Nephron (organoid): ENCODE data around the gene ACADSB.

ENCODE experiments used
- H3K27ac Mint-ChIP-seq, 3 experiments: 2 replicates each; pipeline ENCODE4 v1.8.0; 2020; ENCODE audit warnings: mixed read lengths in 3 of 3, mild to moderate bottlenecking in 2 of 3, moderate library complexity in 1 of 3
- H3K27me3 Mint-ChIP-seq: 2 replicates; pipeline ENCODE4 v1.8.0; 2021; ENCODE audit warnings: low read depth, mild to moderate bottlenecking, moderate library complexity, mixed read lengths
- H3K36me3 Mint-ChIP-seq: 2 replicates; pipeline ENCODE4 v1.8.0; 2020; ENCODE audit warnings: low read depth, mixed read lengths
- H3K4me1 Mint-ChIP-seq: 2 replicates; pipeline ENCODE4 v1.8.0; 2020; ENCODE audit warnings: mixed read lengths
- H3K4me3 Mint-ChIP-seq, 3 experiments: 2 replicates each; pipeline ENCODE4 v1.8.0; 2020; ENCODE audit warnings: mild to moderate bottlenecking in 3 of 3, mixed read lengths in 3 of 3, moderate library complexity in 2 of 3
- H3K9me3 Mint-ChIP-seq: 2 replicates; pipeline ENCODE4 v1.8.0; 2020; ENCODE audit warnings: mixed read lengths
- TF ChIP-seq, protein P1 (sequence below), 3 experiments: fragments of 200-600 bp; sonication (generic); IDR thresholded peaks; one replicate each; pipeline ENCODE4 v1.5.0; 2021; ENCODE audit warnings: antibody characterized with exemption in 3 of 3; ENCODE audit not compliant: unreplicated experiment in 3 of 3

ACADSB gene

DNA sequence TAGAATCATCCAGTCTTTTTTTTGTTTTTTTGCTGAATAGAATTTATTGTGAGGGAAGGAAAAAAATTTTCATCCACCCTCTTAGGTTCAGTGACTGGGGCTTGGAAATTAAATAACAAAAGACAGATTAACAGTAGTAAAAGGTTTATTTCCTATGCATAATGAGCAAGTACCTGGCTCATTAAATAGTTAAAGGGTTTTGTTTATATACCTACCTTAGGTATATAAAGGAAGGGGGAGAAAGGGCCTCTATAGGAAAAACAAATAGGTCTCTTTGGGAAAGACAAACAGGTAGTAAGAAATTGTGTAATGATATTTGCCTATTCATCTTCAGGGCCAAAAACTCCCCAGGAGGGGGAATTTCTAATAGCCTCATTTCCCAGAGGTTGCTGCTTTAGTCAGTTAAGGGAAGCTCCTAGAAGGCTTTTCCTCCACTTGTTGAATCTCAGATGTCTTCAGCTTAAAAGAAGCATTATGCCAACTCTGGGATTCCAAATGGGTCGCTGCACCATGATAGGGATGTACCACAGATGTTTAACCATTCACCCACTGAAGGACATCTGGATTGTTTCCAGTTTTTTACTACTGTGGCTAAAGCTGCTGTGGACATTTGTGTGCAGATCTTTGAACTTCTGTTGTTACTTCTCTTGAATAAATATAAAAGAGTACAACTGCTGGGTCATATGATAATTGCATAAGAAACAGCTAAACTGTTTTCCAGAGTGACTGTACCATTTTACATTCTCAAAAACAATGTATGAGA is 11.3 kb downstream of the ACADSB start:
- Mint-ChIP-seq H3K27ac (no peak overlapping the region), H3K36me3 (no peaks in the 10 kb centered on the region), H3K4me1 (no peaks in the 10 kb centered on the region), H3K9me3 (no peaks in the 10 kb centered on the region), H3K4me3 (no peak overlapping the region), H3K27me3 (no peaks in the 10 kb centered on the region)
- TF ChIP-seq, protein P1, sequence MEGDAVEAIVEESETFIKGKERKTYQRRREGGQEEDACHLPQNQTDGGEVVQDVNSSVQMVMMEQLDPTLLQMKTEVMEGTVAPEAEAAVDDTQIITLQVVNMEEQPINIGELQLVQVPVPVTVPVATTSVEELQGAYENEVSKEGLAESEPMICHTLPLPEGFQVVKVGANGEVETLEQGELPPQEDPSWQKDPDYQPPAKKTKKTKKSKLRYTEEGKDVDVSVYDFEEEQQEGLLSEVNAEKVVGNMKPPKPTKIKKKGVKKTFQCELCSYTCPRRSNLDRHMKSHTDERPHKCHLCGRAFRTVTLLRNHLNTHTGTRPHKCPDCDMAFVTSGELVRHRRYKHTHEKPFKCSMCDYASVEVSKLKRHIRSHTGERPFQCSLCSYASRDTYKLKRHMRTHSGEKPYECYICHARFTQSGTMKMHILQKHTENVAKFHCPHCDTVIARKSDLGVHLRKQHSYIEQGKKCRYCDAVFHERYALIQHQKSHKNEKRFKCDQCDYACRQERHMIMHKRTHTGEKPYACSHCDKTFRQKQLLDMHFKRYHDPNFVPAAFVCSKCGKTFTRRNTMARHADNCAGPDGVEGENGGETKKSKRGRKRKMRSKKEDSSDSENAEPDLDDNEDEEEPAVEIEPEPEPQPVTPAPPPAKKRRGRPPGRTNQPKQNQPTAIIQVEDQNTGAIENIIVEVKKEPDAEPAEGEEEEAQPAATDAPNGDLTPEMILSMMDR (IDR thresholded peaks at IDR 0.05; ENCODE audit: unreplicated experiment in 3 of 3): no peak

DNA sequence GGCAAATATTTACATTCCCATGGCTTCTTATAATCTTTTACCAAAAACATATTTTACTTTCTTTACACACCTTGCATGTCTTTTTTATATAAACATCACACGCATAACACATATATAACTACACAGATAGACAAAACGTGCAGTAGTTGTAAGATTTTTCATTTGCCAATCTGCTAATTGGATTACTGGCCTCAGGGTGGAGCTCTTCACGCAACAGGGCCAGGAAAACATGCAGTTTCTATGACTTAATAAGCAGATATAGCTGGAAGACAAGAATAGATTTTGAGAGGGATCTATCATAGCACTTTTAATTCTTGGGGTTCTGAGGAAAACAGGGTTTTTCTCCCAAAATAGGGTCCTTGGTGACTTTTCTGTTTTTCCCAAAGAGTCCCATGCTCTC is 12.7 kb downstream of the ACADSB start:
- H3K4me1 Mint-ChIP-seq: no peaks in the 10 kb centered on the region
- no peaks in the 10 kb centered on the region for H3K9me3 Mint-ChIP-seq
- TF ChIP-seq, protein P1 (IDR thresholded peaks at IDR 0.05; ENCODE audit: unreplicated experiment in 3 of 3): no peak
- no peaks in the 10 kb centered on the region for H3K27me3 Mint-ChIP-seq
- H3K36me3 Mint-ChIP-seq: no peaks in the 10 kb centered on the region
- H3K27ac Mint-ChIP-seq: no peak overlapping the region
- no peak overlapping the region for H3K4me3 Mint-ChIP-seq

DNA sequence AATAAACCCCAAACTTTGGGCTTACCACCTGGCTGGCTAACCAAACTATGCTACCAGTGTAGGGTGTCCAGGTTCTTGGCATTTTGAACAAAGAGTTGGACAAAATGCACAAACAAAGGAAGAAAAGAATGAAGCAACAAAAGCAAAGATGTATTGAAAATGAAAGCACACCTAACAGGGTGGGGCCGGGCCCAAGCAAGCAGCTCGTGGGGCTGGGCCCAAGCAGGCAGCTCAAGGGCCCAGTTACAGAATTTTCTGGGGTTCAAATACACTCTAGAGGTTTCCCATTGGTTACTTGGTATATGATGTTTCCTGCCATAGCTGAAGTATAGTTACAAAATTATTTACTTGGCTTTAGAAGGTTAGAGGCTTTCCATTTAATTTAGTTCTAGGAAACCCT is 15.7 kb downstream of the ACADSB start:
- Mint-ChIP-seq H3K9me3 (no peaks in the 10 kb centered on the region), H3K27ac (no peak overlapping the region), H3K4me1 (no peaks in the 10 kb centered on the region), H3K27me3 (no peaks in the 10 kb centered on the region), H3K4me3 (no peak overlapping the region), H3K36me3 (no peaks in the 10 kb centered on the region)
- TF ChIP-seq, protein P1 (IDR thresholded peaks at IDR 0.05; ENCODE audit: unreplicated experiment in 3 of 3): no peak

DNA sequence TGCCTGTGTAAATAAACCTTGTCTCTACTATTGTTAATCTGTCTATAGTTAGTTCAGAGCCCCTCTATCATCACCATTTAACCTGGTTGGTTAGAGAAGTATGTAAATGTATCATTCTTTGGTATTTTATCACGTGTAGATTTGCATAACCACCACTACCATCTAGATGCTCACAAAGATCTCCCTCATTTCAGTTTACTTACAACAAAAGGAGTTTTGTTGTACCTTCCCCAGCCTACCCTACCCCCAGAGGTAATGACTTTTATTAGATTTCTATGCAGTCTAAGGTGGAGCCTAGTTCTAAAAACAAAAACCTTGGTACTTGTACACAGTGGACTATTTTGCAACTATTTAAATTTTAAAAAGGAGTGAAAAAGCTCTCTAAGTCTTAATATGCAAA is 17.5 kb downstream of the ACADSB start:
- Mint-ChIP-seq H3K27me3 (no peaks in the 10 kb centered on the region), H3K9me3 (no peaks in the 10 kb centered on the region), H3K36me3 (no peaks in the 10 kb centered on the region), H3K4me1 (no peaks in the 10 kb centered on the region), H3K27ac (no peak overlapping the region), H3K4me3 (no peak overlapping the region)
- TF ChIP-seq, protein P1 (IDR thresholded peaks at IDR 0.05; ENCODE audit: unreplicated experiment in 3 of 3): no peak

DNA sequence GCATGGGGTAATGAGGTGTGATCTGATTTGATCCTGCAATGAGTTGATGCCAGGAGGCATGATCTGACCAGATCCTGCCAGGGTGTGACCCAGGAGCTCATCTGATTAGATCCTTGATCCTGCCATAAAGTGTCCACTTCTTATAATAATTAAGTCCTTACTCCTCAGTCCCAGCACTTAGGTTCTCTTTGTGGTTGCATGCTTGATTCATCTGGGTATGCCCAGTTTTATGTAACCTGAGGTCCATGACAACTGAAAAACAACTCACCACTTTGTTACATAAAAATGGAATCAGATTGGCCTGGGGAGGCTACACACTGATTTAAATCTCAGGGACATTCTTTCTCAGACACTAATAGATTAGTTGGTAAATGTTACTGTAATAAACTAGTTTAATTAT is 19.1 kb downstream of the ACADSB start:
- H3K9me3 Mint-ChIP-seq: no peaks in the 10 kb centered on the region
- TF ChIP-seq, protein P1 (IDR thresholded peaks at IDR 0.05; ENCODE audit: unreplicated experiment in 3 of 3): no peak
- H3K4me3 Mint-ChIP-seq: no peak overlapping the region
- H3K27me3 Mint-ChIP-seq: no peaks in the 10 kb centered on the region
- H3K4me1 Mint-ChIP-seq: no peaks in the 10 kb centered on the region
- no peaks in the 10 kb centered on the region for H3K36me3 Mint-ChIP-seq
- H3K27ac Mint-ChIP-seq: no peak overlapping the region

DNA sequence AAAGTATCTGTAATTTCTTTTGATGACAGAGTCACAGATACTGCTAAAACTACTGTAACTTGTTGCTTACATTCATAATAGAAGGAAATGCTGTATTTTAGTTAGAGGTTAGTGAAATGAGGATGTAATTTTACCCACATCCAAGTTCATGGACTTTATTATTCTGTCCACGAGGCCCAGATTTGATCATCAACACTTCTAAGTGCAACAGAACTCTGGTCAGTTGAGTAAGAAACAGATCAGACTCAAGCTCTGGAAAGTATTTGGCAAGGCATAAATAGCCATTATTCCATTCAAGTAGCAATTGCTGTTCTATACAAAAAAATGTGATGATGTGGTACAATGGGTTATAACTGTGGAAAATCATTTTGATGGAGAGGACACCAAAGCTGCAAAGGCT is 22.3 kb downstream of the ACADSB start:
- no peak overlapping the region for H3K27ac Mint-ChIP-seq
- no peaks in the 10 kb centered on the region for H3K4me1 Mint-ChIP-seq
- no peak overlapping the region for H3K4me3 Mint-ChIP-seq
- TF ChIP-seq, protein P1 (IDR thresholded peaks at IDR 0.05; ENCODE audit: unreplicated experiment in 3 of 3): no peak
- peaks cover 5% of the 10 kb centered on the region for H3K36me3 Mint-ChIP-seq
- no peaks in the 10 kb centered on the region for H3K27me3 Mint-ChIP-seq
- H3K9me3 Mint-ChIP-seq: no peaks in the 10 kb centered on the region
